Measurements from ENCODE around the gene NFKBIA.

NFKBIA gene

GRCh38 chr14:35420036-35420811, 15.7 kb upstream of the NFKBIA start:
- no peak for TF ChIP-seq CTCF (IDR thresholded peaks at IDR 0.05; ENCODE audit: insufficient read depth, low read length, poor library complexity, severe bottlenecking)
- H3K36me3 ChIP-seq (ENCODE audit: control insufficient read depth, insufficient read depth, low read length): no peaks in the 10 kb centered on the region
- DNase-seq (ENCODE audit: extremely low read depth, insufficient read length): no peak
- H3K4me3 ChIP-seq (replicated peaks; ENCODE audit: low read depth, low read length): no peak overlapping the region
- no peaks in the 10 kb centered on the region for H3K27me3 ChIP-seq (replicated peaks; ENCODE audit: control insufficient read depth, insufficient read depth, low read length)

GRCh38 chr14:35419429-35419841, 14.9 kb upstream of the NFKBIA start:
- no peaks in the 10 kb centered on the region for H3K27me3 ChIP-seq (replicated peaks; ENCODE audit: control insufficient read depth, insufficient read depth, low read length)
- H3K4me3 ChIP-seq (replicated peaks; ENCODE audit: low read depth, low read length): no peak overlapping the region
- no peaks in the 10 kb centered on the region for H3K36me3 ChIP-seq (ENCODE audit: control insufficient read depth, insufficient read depth, low read length)
- TF ChIP-seq CTCF (IDR thresholded peaks at IDR 0.05; ENCODE audit: insufficient read depth, low read length, poor library complexity, severe bottlenecking): no peak
- no peak for DNase-seq (ENCODE audit: extremely low read depth, insufficient read length)

- no peak for DNase-seq (ENCODE audit: extremely low read depth, insufficient read length)
- Histone ChIP-seq H3K36me3 (ENCODE audit: control insufficient read depth, insufficient read depth, low read length) (no peaks in the 10 kb centered on the region), H3K27me3 (replicated peaks; ENCODE audit: control insufficient read depth, insufficient read depth, low read length) (no peaks in the 10 kb centered on the region), H3K4me3 (replicated peaks; ENCODE audit: low read depth, low read length) (no peak overlapping the region)
- no peak for TF ChIP-seq CTCF (IDR thresholded peaks at IDR 0.05; ENCODE audit: insufficient read depth, low read length, poor library complexity, severe bottlenecking)
Measured at GRCh38 chr14:35418093-35418492, 13.5 kb upstream of the NFKBIA start.

- DNase-seq (ENCODE audit: extremely low read depth, insufficient read length): peak; percentile 64
- no peak for TF ChIP-seq CTCF (IDR thresholded peaks at IDR 0.05; ENCODE audit: insufficient read depth, low read length, poor library complexity, severe bottlenecking)
- Histone ChIP-seq H3K4me3 (replicated peaks; ENCODE audit: low read depth, low read length) (no peak overlapping the region), H3K27me3 (replicated peaks; ENCODE audit: control insufficient read depth, insufficient read depth, low read length) (no peaks in the 10 kb centered on the region), H3K36me3 (ENCODE audit: control insufficient read depth, insufficient read depth, low read length) (no peaks in the 10 kb centered on the region)
Measured at GRCh38 chr14:35416108-35416750, 11.7 kb upstream of the NFKBIA start.

- no peaks in the 10 kb centered on the region for H3K27me3 ChIP-seq (replicated peaks; ENCODE audit: control insufficient read depth, insufficient read depth, low read length)
- no peak for TF ChIP-seq CTCF (IDR thresholded peaks at IDR 0.05; ENCODE audit: insufficient read depth, low read length, poor library complexity, severe bottlenecking)
Measured at GRCh38 chr14:35414365-35414764, 9.8 kb upstream of the NFKBIA start.

More at GRCh38 chr14:35414365-35414764, 9.8 kb upstream of the NFKBIA start:
- no peak for DNase-seq (ENCODE audit: extremely low read depth, insufficient read length)
- H3K4me3 ChIP-seq (replicated peaks; ENCODE audit: low read depth, low read length): no peak overlapping the region
- H3K36me3 ChIP-seq (ENCODE audit: control insufficient read depth, insufficient read depth, low read length): no peaks in the 10 kb centered on the region
